ENCODE results near the gene LOXL1. TPM values are rescaled to one million over a fixed set of nuclear protein-coding genes. Genes with fewer than 3 reads are reported as not detected.

LOXL1 gene
- total and polyA plus RNA-seq, 2 of the 13 experiments (the other 11 are each of a cell fraction or from before 2014, with no cell fraction given), result 0.51 to 1.3 TPM

DNA sequence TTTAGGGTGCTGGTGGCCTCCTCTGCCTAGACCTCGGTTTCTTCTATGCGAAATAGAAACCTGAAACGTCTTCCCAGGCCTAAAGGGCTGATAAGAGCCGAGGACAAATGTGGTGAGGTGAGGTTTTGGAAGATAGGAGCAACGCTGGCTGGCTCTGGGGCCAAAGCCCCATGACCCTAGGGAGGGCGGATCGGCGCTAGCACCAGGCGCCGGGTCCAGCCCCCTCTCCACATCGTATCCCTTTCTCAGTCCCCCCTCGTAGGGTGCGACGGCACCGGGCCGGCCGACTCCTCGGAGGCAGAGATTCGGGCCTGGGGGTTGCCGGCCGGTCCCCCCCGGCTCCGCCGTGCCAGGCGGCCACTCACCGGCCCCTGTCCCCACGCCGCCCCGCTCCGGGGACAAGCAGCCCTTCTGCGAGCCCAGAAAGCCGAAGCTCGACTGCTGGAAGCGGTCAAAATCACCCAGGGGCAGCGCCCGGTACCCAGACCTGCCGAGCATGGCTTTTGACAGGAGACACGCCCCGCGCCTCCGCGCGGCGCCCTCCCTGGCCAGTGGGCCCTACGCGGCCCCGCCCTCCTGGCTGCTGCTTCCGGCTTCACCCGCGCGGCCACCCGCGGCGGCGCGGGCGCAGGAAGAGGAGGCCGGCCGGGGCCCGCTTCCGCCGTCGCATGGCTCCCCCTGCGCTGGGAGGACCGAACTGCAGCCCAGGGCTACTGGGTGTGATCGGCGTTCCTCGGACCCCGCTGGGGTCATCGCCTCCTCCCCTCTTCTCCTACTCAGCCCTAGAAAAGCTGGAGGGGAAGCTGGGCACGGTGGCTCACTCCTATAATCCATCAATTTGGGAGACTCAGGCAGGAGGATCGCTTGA, 65.7 kb downstream of the LOXL1 start, which contains the start of gene STOML1 (continued):
- TF ChIP-seq, protein P1, sequence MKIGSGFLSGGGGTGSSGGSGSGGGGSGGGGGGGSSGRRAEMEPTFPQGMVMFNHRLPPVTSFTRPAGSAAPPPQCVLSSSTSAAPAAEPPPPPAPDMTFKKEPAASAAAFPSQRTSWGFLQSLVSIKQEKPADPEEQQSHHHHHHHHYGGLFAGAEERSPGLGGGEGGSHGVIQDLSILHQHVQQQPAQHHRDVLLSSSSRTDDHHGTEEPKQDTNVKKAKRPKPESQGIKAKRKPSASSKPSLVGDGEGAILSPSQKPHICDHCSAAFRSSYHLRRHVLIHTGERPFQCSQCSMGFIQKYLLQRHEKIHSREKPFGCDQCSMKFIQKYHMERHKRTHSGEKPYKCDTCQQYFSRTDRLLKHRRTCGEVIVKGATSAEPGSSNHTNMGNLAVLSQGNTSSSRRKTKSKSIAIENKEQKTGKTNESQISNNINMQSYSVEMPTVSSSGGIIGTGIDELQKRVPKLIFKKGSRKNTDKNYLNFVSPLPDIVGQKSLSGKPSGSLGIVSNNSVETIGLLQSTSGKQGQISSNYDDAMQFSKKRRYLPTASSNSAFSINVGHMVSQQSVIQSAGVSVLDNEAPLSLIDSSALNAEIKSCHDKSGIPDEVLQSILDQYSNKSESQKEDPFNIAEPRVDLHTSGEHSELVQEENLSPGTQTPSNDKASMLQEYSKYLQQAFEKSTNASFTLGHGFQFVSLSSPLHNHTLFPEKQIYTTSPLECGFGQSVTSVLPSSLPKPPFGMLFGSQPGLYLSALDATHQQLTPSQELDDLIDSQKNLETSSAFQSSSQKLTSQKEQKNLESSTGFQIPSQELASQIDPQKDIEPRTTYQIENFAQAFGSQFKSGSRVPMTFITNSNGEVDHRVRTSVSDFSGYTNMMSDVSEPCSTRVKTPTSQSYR (CRISPR knock-in tag; IDR thresholded peaks at IDR 0.05; ENCODE audit: borderline replicate concordance), result no peak
- TF ChIP-seq, protein P2, sequence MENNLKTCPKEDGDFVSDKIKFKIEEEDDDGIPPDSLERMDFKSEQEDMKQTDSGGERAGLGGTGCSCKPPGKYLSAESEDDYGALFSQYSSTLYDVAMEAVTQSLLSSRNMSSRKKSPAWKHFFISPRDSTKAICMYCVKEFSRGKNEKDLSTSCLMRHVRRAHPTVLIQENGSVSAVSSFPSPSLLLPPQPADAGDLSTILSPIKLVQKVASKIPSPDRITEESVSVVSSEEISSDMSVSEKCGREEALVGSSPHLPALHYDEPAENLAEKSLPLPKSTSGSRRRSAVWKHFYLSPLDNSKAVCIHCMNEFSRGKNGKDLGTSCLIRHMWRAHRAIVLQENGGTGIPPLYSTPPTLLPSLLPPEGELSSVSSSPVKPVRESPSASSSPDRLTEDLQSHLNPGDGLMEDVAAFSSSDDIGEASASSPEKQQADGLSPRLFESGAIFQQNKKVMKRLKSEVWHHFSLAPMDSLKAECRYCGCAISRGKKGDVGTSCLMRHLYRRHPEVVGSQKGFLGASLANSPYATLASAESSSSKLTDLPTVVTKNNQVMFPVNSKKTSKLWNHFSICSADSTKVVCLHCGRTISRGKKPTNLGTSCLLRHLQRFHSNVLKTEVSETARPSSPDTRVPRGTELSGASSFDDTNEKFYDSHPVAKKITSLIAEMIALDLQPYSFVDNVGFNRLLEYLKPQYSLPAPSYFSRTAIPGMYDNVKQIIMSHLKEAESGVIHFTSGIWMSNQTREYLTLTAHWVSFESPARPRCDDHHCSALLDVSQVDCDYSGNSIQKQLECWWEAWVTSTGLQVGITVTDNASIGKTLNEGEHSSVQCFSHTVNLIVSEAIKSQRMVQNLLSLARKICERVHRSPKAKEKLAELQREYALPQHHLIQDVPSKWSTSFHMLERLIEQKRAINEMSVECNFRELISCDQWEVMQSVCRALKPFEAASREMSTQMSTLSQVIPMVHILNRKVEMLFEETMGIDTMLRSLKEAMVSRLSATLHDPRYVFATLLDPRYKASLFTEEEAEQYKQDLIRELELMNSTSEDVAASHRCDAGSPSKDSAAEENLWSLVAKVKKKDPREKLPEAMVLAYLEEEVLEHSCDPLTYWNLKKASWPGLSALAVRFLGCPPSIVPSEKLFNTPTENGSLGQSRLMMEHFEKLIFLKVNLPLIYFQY (CRISPR knock-in tag; IDR thresholded peaks at IDR 0.05; ENCODE audit: borderline replicate concordance), result peak; percentile 64; the same call in 1 of the 2 replicates
- TF ChIP-seq HNF4G (IDR thresholded peaks at IDR 0.05; ENCODE audit: borderline replicate concordance, low read depth, low read length) (no peak; the same call in 1 of the 2 replicates), HNF4G (CRISPR knock-in tag; IDR thresholded peaks at IDR 0.05; ENCODE audit: borderline replicate concordance, low read depth) (no peak), THAP11 (CRISPR knock-in tag; IDR thresholded peaks at IDR 0.05) (peak; percentile 94), FOXA3 (CRISPR knock-in tag; IDR thresholded peaks at IDR 0.05) (peak; percentile 50; the same call in 1 of the 2 replicates), ZNF12 (CRISPR knock-in tag; IDR thresholded peaks at IDR 0.05) (no peak), DR1 (CRISPR knock-in tag; IDR thresholded peaks at IDR 0.05) (no peak), ZNF567 (CRISPR knock-in tag; IDR thresholded peaks at IDR 0.05; ENCODE audit: borderline replicate concordance) (no peak), ZNF629 (CRISPR knock-in tag; conservative IDR thresholded peaks at IDR 0.05) (no peak), ELF1 (CRISPR knock-in tag; IDR thresholded peaks at IDR 0.05) (peak; percentile 67)
- TF ChIP-seq, protein P3, sequence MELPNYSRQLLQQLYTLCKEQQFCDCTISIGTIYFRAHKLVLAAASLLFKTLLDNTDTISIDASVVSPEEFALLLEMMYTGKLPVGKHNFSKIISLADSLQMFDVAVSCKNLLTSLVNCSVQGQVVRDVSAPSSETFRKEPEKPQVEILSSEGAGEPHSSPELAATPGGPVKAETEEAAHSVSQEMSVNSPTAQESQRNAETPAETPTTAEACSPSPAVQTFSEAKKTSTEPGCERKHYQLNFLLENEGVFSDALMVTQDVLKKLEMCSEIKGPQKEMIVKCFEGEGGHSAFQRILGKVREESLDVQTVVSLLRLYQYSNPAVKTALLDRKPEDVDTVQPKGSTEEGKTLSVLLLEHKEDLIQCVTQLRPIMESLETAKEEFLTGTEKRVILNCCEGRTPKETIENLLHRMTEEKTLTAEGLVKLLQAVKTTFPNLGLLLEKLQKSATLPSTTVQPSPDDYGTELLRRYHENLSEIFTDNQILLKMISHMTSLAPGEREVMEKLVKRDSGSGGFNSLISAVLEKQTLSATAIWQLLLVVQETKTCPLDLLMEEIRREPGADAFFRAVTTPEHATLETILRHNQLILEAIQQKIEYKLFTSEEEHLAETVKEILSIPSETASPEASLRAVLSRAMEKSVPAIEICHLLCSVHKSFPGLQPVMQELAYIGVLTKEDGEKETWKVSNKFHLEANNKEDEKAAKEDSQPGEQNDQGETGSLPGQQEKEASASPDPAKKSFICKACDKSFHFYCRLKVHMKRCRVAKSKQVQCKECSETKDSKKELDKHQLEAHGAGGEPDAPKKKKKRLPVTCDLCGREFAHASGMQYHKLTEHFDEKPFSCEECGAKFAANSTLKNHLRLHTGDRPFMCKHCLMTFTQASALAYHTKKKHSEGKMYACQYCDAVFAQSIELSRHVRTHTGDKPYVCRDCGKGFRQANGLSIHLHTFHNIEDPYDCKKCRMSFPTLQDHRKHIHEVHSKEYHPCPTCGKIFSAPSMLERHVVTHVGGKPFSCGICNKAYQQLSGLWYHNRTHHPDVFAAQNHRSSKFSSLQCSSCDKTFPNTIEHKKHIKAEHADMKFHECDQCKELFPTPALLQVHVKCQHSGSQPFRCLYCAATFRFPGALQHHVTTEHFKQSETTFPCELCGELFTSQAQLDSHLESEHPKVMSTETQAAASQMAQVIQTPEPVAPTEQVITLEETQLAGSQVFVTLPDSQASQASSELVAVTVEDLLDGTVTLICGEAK (IDR thresholded peaks at IDR 0.05), result no peak
- TF ChIP-seq, protein P3 (CRISPR knock-in tag; IDR thresholded peaks at IDR 0.05), result no peak; the same call in 1 of the 2 replicates
